HepG2 (cell line): ENCODE results near the gene WDHD1. TPM values are rescaled to one million over a fixed set of nuclear protein-coding genes. Genes with fewer than 3 reads are reported as not detected.

Experiments used
- ATAC-seq: fragments of 200-7000 bp; cut with Tn5 transposase; 3 replicates; pipeline ENCODE4 v1.9.1; 2020; ENCODE audit warnings: mild to moderate bottlenecking, moderate library complexity
- BruUV-seq: library from RNA; stranded (reverse); fragments of 400-500 nt; replicated peaks from 2 replicates; lab custom pipeline; 2021; lab: Mats Ljungman, UMichigan
- CTCF ChIA-PET: fragments of 300-600 bp; formaldehyde crosslinking; extraction: SDS; loops from one replicate; lab custom pipeline; 2021; ENCODE audit warnings: low total read pairs, inconsistent platforms, low intra/inter-chr PET ratio; lab: Yijun Ruan, JAX
- POLR2A ChIA-PET: fragments of 350-600 bp; sonication (Branson Sonifier 250); formaldehyde crosslinking; loops from one replicate; lab custom pipeline; 2020; ENCODE audit warnings: antibody characterized with exemption, inconsistent platforms; lab: Yijun Ruan, JAX
- DNase-seq: peaks from one replicate; pipeline ENCODE4 v3.0.0-alpha.2; 2015; ENCODE audit warnings: low spot score
- FAIRE-seq: peaks from 3 replicates; lab custom pipeline; 2011; peaks lifted over from hg19 to GRCh38; lab: Jason Lieb, UNC
- H2AFZ ChIP-seq: one replicate; pipeline ENCODE4 v1.6.1; 2011; ENCODE audit warnings: low read length, inconsistent platforms
- H3K27ac ChIP-seq: fragments of 300-600 bp; 3 replicates; pipeline ENCODE4 v1.8.0; 2011; ENCODE audit warnings: mixed run types, mild to moderate bottlenecking, mixed read lengths, low read length, inconsistent platforms; ENCODE audit not compliant: insufficient read depth; ENCODE audit errors: extremely low read length
- H3K27me3 ChIP-seq, 2 experiments: fragments of 200-600 bp in 1 of 2; 2 replicates in 1 of 2; 3 replicates in 1 of 2; pipeline versions ENCODE4 v1.6.0 to v1.8.0; 2011; ENCODE audit warnings: low read length in 2 of 2, mild to moderate bottlenecking in 2 of 2, moderate library complexity in 2 of 2, inconsistent platforms in 1 of 2; ENCODE audit not compliant: insufficient read depth in 2 of 2, control insufficient read depth in 1 of 2
- H3K36me3 ChIP-seq, 2 experiments: fragments of 200-600 bp in 1 of 2; replicated peaks in 1 of 2; 2 replicates in 1 of 2; 3 replicates in 1 of 2; pipeline versions ENCODE4 v1.5.1 to v1.8.0; 2011; ENCODE audit warnings: low read length in 2 of 2, inconsistent platforms in 1 of 2; ENCODE audit not compliant: insufficient read depth in 2 of 2, control insufficient read depth in 1 of 2
- H3K4me1 ChIP-seq: 2 replicates; pipeline ENCODE4 v1.5.1; 2012; ENCODE audit warnings: low read length, inconsistent platforms; ENCODE audit not compliant: insufficient read depth
- H3K4me2 ChIP-seq: 2 replicates; pipeline ENCODE4 v1.6.0; 2011; ENCODE audit warnings: low read depth, low read length, inconsistent platforms
- H3K4me3 ChIP-seq, 3 experiments: fragments of 200-600 bp in 1 of 3; sonication (generic), shearing (Covaris generic) in 1 of 3; replicated peaks in 1 of 3; 2 replicates each; pipeline ENCODE4 v1.5.1; 2011 to 2016; ENCODE audit warnings: low read length in 3 of 3, inconsistent platforms in 2 of 3, low read depth in 2 of 3, mild to moderate bottlenecking in 2 of 3, control low read depth in 1 of 3, mixed read lengths in 1 of 3; ENCODE audit not compliant: insufficient read depth in 1 of 3
- H3K79me2 ChIP-seq: one replicate; pipeline ENCODE4 v1.6.1; 2011; ENCODE audit warnings: low read length, inconsistent platforms; ENCODE audit not compliant: insufficient read depth
- H3K9ac ChIP-seq: 2 replicates; pipeline ENCODE4 v1.6.0; 2011; ENCODE audit warnings: mild to moderate bottlenecking, low read depth, low read length, inconsistent platforms; ENCODE audit not compliant: insufficient read depth
- H3K9me3 ChIP-seq: 2 replicates; pipeline ENCODE4 v1.5.1; 2012; ENCODE audit warnings: mild to moderate bottlenecking, low read length
- H4K20me1 ChIP-seq: 2 replicates; pipeline ENCODE4 v1.6.0; 2011; ENCODE audit warnings: inconsistent platforms, mild to moderate bottlenecking, low read length, moderate library complexity; ENCODE audit not compliant: insufficient read depth
- CCAR2 ChIP-seq: fragments of 200-400 bp; formaldehyde crosslinking; optimal IDR thresholded peaks from 2 replicates; pipeline ENCODE3; 2018; ENCODE audit warnings: low read depth, mild to moderate bottlenecking, low read length, moderate library complexity
- MAFF ChIP-seq: IDR thresholded peaks from 2 replicates; pipeline ENCODE4 v1.6.1; 2011; ENCODE audit warnings: low read depth, low read length, improper control_type of control experiment
- MAFK ChIP-seq, 2 experiments: IDR thresholded peaks in 1 of 2; conservative IDR thresholded peaks in 1 of 2; 2 replicates each; pipeline ENCODE4 v1.6.1; 2011; ENCODE audit warnings: improper control_type of control experiment in 2 of 2, low read length in 2 of 2
- ZNF768 ChIP-seq: sonication (generic); formaldehyde crosslinking; IDR thresholded peaks from 2 replicates; pipeline ENCODE4 v1.4.0; 2020; ENCODE audit warnings: missing genetic modification reagents
- WGBS: methylation state at CpG from one replicate; pipeline ENCODE4 v1.1.6; 2017; ENCODE audit warnings: low lambda C conversion rate; 5-methylcytosine and 5-hydroxymethylcytosine counted together
- in situ Hi-C: cut with HindIII; loops from 2 replicates; pipeline ENCODE4 v1.10.0; 2017; ENCODE audit warnings: low pct_unique_long_range_greater_than_20kb; ENCODE audit not compliant: extremely low pct_ligation_motif_present
- intact Hi-C: fragments of 100-400 bp; cut with micrococcal nuclease; formaldehyde crosslinking; loops from one replicate; pipeline ENCODE4 v1.10.0; 2022; ENCODE audit not compliant: unreplicated experiment
- polyA plus RNA-seq, 8 experiments: library from polyadenylated mRNA; depleted of rRNA in 3 of 8; stranded (reverse) in 7 of 8; unstranded in 1 of 8; fragments of >200 nt; fragmentation: Illumina TruSeq in 4 of 8; extraction: Trizol in 4 of 8; gene quantifications; 2 replicates each; pipeline versions ENCODE4 v1.2.1 to v1.2.3, GENCODE V29; 2011 to 2016; ENCODE audit warnings: low read depth in 4 of 8, missing spikeins in 1 of 8, mixed read lengths in 1 of 8; ENCODE audit not compliant: insufficient read depth in 1 of 8
- total RNA-seq, 5 experiments: library from RNA; depleted of rRNA; stranded (reverse); fragments of >200 nt; fragmentation: Illumina TruSeq; extraction: Trizol; gene quantifications; 2 replicates each; pipeline ENCODE4 v1.2.3, GENCODE V29; 2016; ENCODE audit warnings: low read depth in 1 of 5
- TF ChIP-seq, protein P1 (sequence below): sonication (generic); formaldehyde crosslinking; IDR thresholded peaks from 2 replicates; pipeline ENCODE4 v1.4.0; 2020; ENCODE audit warnings: missing genetic modification reagents, mild to moderate bottlenecking, borderline replicate concordance

The WDHD1 gene
- total and polyA plus RNA-seq, 2 of the 13 experiments (the other 11 are each of a cell fraction or from before 2014, with no cell fraction given), result 5.5 to 27.5 TPM

DNA sequence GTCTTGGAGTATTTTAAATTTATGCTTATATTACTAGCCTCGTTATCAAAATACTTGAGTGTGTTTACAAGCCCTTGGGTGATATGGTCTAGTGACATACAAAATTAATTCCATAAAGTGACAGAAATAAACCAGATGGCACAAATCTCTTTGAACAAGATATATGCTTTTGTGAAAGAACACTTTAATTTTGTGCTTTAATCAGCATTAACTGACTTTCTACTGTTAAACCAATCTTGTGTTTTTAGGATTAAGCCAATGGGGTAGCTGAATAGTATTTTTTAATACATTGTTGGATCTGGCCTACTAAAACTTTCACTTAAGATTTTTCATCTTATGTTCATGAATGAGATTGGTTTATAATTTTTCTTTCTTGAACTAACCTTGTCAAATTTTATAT, 93.9 kb downstream of the WDHD1 start:
- no peak for TF ChIP-seq CCAR2
- TF ChIP-seq, protein P1, sequence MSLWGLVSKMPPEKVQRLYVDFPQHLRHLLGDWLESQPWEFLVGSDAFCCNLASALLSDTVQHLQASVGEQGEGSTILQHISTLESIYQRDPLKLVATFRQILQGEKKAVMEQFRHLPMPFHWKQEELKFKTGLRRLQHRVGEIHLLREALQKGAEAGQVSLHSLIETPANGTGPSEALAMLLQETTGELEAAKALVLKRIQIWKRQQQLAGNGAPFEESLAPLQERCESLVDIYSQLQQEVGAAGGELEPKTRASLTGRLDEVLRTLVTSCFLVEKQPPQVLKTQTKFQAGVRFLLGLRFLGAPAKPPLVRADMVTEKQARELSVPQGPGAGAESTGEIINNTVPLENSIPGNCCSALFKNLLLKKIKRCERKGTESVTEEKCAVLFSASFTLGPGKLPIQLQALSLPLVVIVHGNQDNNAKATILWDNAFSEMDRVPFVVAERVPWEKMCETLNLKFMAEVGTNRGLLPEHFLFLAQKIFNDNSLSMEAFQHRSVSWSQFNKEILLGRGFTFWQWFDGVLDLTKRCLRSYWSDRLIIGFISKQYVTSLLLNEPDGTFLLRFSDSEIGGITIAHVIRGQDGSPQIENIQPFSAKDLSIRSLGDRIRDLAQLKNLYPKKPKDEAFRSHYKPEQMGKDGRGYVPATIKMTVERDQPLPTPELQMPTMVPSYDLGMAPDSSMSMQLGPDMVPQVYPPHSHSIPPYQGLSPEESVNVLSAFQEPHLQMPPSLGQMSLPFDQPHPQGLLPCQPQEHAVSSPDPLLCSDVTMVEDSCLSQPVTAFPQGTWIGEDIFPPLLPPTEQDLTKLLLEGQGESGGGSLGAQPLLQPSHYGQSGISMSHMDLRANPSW (CRISPR knock-in tag), result no peak
- TF ChIP-seq ZNF768 (CRISPR knock-in tag), result no peak
- peak; percentile 50; the same call in 1 of the 2 replicates for TF ChIP-seq MAFF
- TF ChIP-seq MAFK (conservative IDR thresholded peaks at IDR 0.05 in 1 of 2, IDR thresholded peaks at IDR 0.05 in 1 of 2; ENCODE audit: low read length in 2 of 2), result peak; percentile 44 to 66; a peak in 2 of 4 replicates
- Histone ChIP-seq H3K27me3 (no peaks in the 10 kb centered on the region), H3K9me3 (no peaks in the 10 kb centered on the region), H3K9ac (no peak overlapping the region), H3K4me1 (peaks cover 20% of the 10 kb centered on the region), H4K20me1 (no peaks in the 10 kb centered on the region), H3K4me3 (no peak overlapping the region), H2AFZ (no peak overlapping the region), H3K27ac (no peak overlapping the region), H3K36me3 (no peaks in the 10 kb centered on the region), H3K4me2 (no peak overlapping the region), H3K79me2 (no peaks in the 10 kb centered on the region)
- in situ Hi-C loops (no loop called here), intact Hi-C loops (no loop called here)
- DNase-seq (no peak), FAIRE-seq (no peak), ATAC-seq (no peak)
- POLR2A ChIA-PET, result no interaction called here
- CTCF ChIA-PET, result no interaction called here
- BruUV-seq, result no TSS peak
- 93% methylated on average over 1 of the region's 1 CpG for WGBS
